DMS153 treated with DMSO at 0.1 percent for 48 hours (cell line): ENCODE results near the gene ADGRD2.

ENCODE experiments used
- DNase-seq: peaks from one replicate; lab custom pipeline; 2025; ENCODE audit not compliant: unreplicated experiment; lab: John Stamatoyannopoulos, UW

The ADGRD2 gene

DNA sequence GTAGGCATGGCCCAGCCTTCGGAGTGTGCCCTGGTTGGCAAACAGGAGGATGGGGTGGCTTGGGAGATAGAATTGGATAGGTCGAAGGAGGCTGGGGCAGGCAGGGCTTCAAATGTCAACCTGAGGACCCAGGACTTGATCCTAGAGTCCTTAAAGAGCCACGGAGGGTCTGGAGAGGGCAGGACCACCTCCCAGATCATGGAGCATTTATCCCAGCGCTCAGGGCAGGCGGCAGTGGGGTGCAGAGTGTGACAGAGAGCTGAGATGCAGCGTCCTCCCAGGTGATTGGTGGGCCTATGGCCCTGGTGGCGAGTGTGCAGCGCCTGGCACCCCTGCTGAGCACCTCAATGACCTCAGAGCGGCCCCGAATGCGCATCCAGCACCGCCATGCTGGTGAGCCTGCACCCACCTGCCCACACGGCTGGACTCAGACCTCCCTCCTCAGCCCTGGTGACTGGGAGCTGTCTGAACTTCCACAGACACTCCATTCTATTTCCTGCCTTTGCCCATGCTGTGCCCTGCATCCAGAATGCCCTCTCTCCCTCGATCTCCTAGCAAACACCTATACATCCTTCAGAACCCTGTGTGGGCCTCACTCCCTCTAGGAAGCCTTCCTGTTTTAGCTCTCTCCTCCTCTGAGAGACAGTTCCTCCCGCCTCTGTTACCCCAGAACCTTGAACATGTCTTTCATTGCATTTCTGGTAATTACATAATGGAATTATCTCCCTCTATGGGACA is 6.3 kb downstream of the ADGRD2 start:
- no peak for DNase-seq

DNA sequence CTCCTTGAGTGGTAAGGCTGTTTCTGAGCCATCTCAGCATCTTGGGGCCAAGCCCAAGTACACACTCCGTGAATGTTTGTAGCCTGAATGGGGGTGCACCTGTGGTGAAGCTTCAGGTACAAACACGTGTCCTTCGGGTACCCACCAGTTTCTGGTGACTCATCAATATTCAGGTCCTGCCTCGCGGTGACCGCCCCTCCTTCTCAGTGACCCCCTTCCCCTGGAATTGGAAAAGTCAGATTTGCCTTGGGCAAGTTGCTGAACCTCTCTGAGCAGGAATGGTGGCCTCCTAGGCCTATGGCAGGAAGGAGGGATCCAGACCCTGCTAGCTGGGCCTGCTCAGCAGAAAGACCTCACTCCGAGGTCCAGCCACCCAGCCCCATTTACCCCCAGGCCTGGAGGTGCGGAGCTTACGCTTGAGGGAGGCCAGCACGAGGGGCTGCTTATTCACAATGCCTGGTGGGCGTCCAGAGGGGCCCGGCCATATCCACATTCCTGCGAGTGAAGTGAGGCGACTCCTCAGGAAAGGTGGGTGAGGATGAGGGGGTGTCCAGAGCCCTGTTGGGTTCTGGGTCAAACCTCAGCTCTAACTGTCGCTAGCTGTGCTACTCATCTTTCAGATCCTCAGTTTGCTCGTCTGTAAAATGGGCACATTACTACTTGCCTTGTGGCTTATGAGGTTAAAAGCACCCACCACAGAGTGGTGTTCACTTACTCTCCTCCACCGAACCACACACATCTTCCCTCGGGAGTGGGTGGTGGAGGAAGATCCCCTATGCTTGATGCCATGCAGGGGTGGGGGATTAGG is 7.0 kb downstream of the ADGRD2 start:
- no peak for DNase-seq

DNA sequence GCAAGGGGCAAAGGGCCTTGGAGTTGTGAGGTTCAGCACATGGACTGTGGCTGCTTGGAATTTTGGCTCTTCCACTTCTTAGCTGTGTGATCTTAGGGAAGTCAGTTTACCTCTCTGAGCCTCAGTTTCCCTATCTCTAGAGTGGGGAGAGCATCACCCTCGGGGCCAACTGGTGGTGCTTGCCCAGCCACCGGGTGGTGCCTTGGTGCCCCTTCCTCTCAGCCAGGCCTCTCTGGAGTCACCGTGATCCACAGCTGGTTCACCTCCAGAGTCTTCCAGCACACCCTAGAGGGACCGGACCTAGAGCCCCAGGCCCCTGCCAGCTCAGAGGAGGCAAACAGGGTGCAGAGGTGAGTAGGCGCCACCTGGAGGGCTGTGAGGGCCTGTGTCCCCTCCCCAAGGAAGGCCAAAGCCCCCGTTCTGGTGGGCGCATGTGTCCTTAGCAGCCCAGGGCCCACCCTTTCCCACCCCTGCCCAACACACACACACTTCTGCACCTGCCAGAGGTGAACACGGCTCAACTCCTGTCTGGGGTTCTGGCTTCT is 7.7 kb downstream of the ADGRD2 start:
- no peak for DNase-seq

DNA sequence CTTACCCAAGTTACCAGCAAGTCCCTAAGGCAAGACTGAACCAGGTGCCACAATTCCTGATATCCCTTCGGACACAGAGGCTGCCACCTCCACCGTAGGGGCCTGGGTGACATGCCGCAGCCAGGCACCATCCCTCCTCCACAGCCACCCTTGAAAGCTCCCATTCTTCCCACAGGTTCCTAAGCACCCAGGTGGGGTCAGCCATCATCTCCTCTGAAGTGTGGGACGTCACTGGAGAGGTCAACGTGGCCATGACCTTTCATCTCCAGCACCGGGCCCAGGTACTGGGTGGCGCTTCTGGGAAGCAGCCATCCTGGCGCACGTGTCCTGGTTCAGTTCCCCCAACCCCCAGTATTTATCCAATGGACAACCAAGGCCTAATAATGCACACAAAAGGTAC is 8.2 kb downstream of the ADGRD2 start:
- DNase-seq: no peak

- DNase-seq: no peak
Measured at GRCh38 chr9:124462739-124463138, 12.5 kb downstream of the ADGRD2 start.

DNA sequence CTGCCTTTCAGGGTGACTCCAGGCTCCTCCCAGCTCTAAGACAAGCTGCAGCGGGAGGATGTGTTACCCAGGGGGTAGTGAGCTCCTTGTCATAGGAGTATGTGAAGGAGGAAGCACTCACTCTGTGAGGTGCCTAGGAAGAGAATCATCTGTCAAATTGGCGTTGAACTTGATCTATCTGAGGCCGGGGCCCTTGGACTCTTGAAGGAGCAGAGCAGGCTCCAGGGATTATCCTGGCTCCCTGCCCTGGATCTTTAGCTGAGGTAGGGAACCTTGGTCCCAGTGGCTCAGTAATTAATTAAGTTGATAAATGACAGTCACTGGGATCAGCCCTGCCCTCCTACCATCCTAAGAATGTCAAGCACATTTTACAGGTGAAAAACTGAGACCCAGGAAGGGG is 15.5 kb downstream of the ADGRD2 start:
- DNase-seq: no peak

DNA sequence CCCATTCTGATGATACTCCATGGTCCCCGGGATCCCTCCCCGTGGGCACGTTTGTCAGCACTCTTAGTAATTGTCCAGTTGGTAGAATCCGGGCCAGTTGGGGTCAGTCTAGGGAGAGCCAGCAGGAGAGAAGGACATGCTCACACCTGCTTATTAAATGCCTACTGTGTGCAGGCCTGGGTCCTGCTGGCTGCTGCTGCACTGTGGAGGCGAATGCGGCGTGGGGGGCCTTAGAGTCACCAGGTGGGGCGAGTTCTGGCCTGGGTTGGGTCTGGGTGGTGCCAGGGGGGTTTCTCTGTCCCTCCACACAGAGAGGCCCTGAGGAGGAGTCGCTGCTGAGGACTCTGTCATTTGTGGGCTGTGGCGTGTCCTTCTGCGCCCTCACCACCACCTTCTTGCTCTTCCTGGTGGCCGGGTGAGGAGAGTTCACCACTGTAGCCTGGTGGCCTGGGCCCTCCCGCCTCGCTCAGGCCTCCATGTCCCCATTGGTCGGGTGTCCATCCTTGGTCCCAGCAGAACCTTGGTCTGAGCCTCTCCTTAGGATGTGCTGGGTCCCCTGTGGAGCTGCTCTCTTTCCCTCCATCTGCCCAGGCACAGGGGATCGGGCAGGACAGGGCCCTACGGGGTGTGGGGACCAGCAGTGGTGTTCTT is 17.3 kb downstream of the ADGRD2 start:
- DNase-seq: no peak

DNA sequence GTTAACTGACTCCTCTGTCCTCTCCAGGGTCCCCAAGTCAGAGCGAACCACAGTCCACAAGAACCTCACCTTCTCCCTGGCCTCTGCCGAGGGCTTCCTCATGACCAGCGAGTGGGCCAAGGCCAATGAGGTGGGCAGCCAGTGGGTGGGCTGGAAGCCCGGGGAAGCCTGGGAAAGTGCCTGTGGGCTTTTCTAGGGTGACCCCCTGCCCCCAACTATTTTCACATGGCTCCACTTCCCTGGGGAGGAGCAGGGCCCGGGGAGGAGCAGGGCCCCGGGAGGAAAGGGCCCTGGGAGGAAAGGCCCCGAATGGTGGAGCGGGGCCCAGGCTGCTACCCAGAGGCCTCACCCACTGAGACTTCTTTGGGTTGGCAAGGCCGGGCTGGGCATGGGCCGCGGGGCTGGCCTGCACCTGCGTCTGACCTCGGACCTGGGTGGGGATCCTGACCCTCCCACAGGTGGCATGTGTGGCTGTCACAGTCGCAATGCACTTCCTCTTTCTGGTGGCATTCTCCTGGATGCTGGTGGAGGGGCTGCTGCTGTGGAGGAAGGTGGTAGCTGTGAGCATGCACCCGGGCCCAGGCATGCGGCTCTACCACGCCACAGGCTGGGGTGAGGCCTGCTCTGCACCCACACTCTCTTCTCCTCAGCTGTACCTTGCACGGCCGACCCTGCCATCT is 17.9 kb downstream of the ADGRD2 start:
- no peak for DNase-seq

DNA sequence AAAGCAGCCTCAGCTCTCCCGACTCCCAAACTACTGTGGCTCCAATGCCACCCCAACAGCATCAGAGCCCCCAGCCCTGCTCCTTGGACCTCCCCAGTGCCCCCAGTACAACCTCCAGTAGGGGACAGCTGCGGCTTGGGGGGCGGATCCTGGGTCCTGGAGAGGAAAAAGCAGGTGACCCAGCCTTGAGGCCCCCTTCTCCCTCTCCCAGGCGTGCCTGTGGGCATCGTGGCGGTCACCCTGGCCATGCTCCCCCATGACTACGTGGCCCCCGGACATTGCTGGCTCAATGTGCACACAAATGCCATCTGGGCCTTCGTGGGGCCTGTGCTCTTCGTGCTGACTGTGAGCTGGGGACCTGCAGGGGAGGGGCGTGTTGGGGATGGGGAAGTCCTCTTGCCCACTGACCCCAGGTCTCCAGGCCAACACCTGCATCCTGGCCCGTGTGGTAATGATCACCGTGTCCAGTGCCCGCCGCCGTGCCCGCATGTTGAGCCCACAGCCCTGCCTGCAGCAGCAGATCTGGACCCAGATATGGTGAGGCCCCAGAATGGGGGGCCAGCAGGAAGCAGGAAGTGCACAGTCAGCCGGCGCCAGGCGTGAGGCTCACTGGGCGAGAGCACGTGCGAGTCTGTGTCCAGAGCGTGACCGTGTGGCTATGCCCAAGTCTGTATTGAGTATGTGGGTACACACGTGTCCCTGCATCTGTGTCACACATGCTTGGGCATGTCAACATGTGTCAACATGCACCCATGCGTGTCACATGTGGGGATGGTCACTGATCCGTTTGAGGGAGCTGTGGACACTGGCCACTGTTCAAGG is 19.0 kb downstream of the ADGRD2 start:
- no peak for DNase-seq

GRCh38 chr9:124470306-124470705 is 20.1 kb downstream of the ADGRD2 start:
- no peak for DNase-seq

DNA sequence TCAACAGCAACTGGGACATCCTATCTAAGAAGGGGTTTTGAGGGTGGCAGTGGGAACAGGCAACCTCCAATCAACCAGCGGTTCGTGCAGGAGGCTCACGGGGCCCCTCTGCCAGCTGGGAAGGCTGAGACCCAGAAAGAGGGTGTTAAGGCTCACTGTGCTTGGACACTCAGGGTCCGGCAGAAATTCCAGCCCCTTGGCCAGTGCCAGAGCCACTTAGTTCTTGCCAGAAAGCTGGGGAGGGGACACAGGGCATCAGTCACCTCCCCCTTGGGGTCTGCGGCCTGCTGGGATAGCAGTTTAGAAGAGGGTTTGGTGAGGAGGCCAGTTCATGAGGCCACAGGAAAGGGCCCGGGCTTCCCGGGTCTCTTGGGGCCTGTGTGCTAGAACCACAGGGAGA is 20.5 kb downstream of the ADGRD2 start:
- no peak for DNase-seq

- no peak for DNase-seq
Measured at GRCh38 chr9:124471761-124472160, 21.5 kb downstream of the ADGRD2 start.

DNA sequence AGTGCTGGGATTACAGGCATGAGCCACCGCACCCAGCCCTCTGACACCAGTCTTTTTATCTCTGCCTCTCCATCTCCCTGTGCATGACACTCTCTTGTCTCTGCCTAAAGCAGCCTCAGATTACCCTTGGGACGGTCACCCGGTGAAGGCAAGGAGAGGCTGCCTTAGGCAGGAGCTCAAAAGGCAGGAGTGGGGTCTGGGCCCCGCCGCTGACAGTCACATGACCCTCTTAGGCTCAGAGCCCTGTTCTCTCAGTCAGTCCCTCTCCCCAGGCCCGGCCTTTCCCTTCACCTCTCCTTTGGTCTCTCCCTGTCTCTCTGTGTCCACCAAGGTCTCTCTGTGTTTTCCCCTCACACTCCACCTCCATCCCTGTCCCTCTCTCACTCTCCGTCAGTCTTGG is 22.5 kb downstream of the ADGRD2 start:
- no peak for DNase-seq

GRCh38 chr9:124473310-124473709 is 23.1 kb downstream of the ADGRD2 start:
- no peak for DNase-seq

- DNase-seq: no peak
Measured at GRCh38 chr9:124474151-124474550, 23.9 kb downstream of the ADGRD2 start.

DNA sequence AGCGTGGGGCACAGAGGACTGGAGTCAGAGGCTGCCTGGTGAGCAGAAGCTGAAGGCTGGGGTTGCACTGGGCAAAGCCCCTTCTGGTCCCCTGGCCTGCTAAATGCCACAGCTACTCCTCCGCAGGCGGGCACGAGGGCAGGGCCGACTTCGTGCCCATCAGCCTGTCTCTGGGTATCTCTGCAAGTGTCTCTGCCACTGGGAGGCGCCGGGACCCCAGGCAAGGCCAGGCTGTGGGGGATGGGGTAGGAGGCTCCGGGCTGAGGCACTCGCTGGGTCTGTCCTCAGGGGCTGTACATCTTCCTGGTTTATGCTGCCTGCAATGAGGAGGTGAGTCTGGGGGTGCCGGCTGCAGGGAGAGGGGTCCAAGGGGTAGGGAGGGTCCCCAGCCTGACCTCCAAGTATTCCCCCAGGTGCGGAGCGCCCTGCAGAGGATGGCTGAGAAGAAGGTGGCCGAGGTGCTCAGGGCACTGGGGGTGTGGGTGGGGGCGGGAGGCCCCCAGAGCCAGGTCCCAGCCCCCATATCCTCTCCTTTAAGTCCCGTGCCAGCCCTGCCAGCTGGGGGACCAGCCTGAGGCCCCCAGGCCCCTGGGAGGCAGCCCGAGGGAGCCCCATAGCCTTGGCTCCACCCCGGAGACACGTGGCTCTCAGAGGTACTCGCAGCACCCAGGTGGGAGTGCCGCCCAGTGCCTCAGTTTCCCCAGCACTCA is 25.1 kb downstream of the ADGRD2 start:
- DNase-seq: no peak

GRCh38 chr9:124475868-124476690 is 25.8 kb downstream of the ADGRD2 start:
- DNase-seq: no peak

- peak; percentile 33 for DNase-seq
Measured at GRCh38 chr9:124477211-124477647, 27.0 kb downstream of the ADGRD2 start.
